ENCODE results near the gene ADCY10. TPM values are rescaled to one million over a fixed set of nuclear protein-coding genes. Genes with fewer than 3 reads are reported as not detected.

ADCY10 gene
- total RNA-seq, 1 experiment from 2014 or later: 0.20 TPM

DNA sequence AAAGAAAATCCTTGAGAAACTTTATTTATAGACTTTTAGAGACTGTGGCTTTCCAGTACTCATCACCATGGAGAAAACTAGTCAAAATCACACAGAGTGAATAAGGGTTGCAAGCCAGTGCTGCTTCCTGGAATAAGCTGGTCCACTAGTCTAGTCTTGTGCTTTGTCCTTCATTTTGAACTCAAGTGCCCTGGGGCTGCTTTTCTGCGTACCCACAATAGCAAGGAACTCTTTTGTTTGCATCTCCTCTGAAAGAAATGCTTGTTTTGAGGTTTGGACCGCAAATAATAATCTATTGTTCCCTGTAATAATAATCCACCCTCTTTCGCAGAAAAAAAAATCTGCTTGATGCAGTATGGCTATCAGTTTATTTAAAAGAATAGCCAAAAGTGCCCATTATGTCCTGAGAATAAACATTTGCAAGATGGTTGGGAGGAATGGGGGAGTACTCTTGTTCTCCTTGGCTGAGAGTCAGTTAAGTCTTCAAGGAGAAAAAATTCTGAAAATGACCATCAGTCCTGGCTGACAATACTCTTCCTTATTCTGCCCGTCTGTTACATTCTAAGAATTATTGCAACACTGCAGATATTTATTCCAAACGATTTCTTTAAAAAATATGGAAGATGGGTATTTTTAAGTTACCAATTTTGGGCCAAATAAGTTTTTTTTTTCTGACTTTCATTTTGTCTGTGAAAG lies 150.3 kb downstream of the ADCY10 start:
- no peak for DNase-seq
- Histone ChIP-seq H3K56ac (ENCODE audit: insufficient read length, low read depth, low read length) (no peak overlapping the region), H3K14ac (ENCODE audit: insufficient read depth, low read length) (no peak overlapping the region), H2AFZ (ENCODE audit: low read length) (no peak overlapping the region), H4K5ac (ENCODE audit: insufficient read length, low read depth, low read length) (no peak overlapping the region), H3K18ac (ENCODE audit: insufficient read length, low read depth, low read length) (no peak overlapping the region), H3K27ac (ENCODE audit: insufficient read length, low read depth, low read length) (no peak overlapping the region), H4K91ac (ENCODE audit: insufficient read length, low read depth, low read length) (no peak overlapping the region), H2AK5ac (ENCODE audit: insufficient read length, low read length) (no peak overlapping the region), H3K23ac (ENCODE audit: insufficient read length, low read depth, low read length) (no peak overlapping the region), H4K20me1 (ENCODE audit: control insufficient read depth, insufficient read depth, insufficient read length) (no peaks in the 10 kb centered on the region), H3K9me3 (ENCODE audit: control insufficient read depth, low read depth, low read length) (no peaks in the 10 kb centered on the region), H3T11ph (ENCODE audit: low read length) (no peak overlapping the region), H3K9ac (ENCODE audit: extremely low read depth, insufficient read length, low read length) (no peak overlapping the region), H2BK12ac (ENCODE audit: insufficient read length, low read depth, low read length) (no peak overlapping the region), H2BK120ac (ENCODE audit: low read depth, low read length, poor library complexity, severe bottlenecking) (no peak overlapping the region), H4K8ac (replicated peaks; ENCODE audit: insufficient read length, low read depth, low read length) (no peak overlapping the region), H2BK15ac (ENCODE audit: low read depth, low read length) (no peak overlapping the region), H3K4ac (ENCODE audit: low read depth, low read length) (no peak overlapping the region), H3K4me2 (ENCODE audit: insufficient read depth, insufficient read length, low read length) (no peak overlapping the region), H3K4me1 (ENCODE audit: insufficient read depth, low read length) (peaks cover 5% of the 10 kb centered on the region; the same call in 1 of the 2 replicates), H2BK5ac (ENCODE audit: insufficient read length, low read length) (no peak overlapping the region), H3K79me2 (ENCODE audit: insufficient read depth, low read length) (peaks cover 5% of the 10 kb centered on the region; the same call in 1 of the 2 replicates), H3K79me1 (ENCODE audit: insufficient read depth, low read depth, low read length, poor library complexity, severe bottlenecking) (peaks cover 2% of the 10 kb centered on the region), H3K27me3 (ENCODE audit: insufficient read depth, low read length) (no peaks in the 10 kb centered on the region; the same call in 1 of the 2 replicates), H3K23me2 (ENCODE audit: insufficient read length, low read depth, low read length, poor library complexity, severe bottlenecking) (no peaks in the 10 kb centered on the region), H2BK20ac (ENCODE audit: low read depth, low read length, poor library complexity, severe bottlenecking) (no peak overlapping the region)
- Mint-ChIP-seq H3K36me3 (ENCODE audit: insufficient read depth in 1 of 3, low read depth in 3 of 3) (peaks cover 13 to 24% (median 22%) of the 10 kb centered on the region in 3 experiments; a peak in 6 of 7 replicates), H3K4me3 (no peak overlapping the region), H3K4me1 (peaks cover 13 to 20% of the 10 kb centered on the region in 2 experiments), H3K27me3 (ENCODE audit: low read depth) (peaks cover 20% of the 10 kb centered on the region), H3K27ac (no peak overlapping the region), H3K9me3 (no peaks in the 10 kb centered on the region; a peak in 1 of 5 replicates)
- TF ChIP-seq, protein P1, sequence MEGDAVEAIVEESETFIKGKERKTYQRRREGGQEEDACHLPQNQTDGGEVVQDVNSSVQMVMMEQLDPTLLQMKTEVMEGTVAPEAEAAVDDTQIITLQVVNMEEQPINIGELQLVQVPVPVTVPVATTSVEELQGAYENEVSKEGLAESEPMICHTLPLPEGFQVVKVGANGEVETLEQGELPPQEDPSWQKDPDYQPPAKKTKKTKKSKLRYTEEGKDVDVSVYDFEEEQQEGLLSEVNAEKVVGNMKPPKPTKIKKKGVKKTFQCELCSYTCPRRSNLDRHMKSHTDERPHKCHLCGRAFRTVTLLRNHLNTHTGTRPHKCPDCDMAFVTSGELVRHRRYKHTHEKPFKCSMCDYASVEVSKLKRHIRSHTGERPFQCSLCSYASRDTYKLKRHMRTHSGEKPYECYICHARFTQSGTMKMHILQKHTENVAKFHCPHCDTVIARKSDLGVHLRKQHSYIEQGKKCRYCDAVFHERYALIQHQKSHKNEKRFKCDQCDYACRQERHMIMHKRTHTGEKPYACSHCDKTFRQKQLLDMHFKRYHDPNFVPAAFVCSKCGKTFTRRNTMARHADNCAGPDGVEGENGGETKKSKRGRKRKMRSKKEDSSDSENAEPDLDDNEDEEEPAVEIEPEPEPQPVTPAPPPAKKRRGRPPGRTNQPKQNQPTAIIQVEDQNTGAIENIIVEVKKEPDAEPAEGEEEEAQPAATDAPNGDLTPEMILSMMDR (conservative IDR thresholded peaks at IDR 0.05): no peak
- no CpG with 5 or more reads among the region's 5 CpGs for WGBS (ENCODE audit: extremely low coverage, insufficient read length, low lambda C conversion rate)

All from H9 (cell line).